ENCODE results near the gene RSRP1. TPM values are rescaled to one million over a fixed set of nuclear protein-coding genes. Genes with fewer than 3 reads are reported as not detected.

The RSRP1 gene, protein sequence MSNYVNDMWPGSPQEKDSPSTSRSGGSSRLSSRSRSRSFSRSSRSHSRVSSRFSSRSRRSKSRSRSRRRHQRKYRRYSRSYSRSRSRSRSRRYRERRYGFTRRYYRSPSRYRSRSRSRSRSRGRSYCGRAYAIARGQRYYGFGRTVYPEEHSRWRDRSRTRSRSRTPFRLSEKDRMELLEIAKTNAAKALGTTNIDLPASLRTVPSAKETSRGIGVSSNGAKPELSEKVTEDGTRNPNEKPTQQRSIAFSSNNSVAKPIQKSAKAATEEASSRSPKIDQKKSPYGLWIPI
- 103 and 117 TPM in 2 replicates for total RNA-seq

DNA sequence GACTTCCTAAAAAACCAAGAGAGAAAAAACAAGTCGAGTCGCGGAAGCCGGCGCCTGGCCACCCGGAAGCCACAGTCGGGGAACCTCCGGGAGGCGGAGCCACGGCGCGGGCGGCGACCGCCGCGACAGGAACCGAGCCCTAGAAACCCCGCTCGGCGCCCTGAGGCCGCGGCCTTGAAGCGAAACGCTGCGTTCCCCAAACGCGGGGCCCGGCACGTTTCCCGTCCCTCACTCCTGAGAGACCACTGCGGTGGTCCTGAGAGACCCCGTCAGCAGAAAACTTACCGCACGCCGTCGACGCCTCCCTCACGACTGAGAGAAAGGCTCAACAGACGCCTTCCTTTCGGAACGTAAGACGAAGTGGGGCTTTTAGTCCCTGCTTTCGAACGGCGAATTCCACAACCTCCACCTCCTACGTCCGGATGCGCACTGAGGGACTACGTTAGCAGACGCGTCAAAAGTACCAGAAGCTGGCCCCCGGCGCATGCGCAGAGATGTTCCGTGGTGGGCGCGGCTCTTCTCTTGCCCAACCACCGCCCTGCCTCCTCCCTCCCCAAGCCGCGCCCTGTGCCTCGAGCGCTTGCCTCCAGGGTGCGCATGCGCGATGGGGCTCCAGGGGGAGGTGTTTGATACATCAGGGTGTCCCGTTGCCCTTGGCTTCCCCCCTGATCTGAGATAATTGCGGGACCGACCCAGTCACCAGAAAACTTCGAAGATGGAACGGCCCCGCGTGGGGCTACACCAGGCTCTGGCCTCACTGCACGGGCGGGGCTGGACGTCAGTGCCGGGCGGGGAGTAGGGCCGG lies at the start of gene RSRP1:
RSRP1 (minus strand) TSS at position 431 of the 805 bp plus-strand sequence. CDS start 491 bp downstream, outside the sequence.

DNA sequence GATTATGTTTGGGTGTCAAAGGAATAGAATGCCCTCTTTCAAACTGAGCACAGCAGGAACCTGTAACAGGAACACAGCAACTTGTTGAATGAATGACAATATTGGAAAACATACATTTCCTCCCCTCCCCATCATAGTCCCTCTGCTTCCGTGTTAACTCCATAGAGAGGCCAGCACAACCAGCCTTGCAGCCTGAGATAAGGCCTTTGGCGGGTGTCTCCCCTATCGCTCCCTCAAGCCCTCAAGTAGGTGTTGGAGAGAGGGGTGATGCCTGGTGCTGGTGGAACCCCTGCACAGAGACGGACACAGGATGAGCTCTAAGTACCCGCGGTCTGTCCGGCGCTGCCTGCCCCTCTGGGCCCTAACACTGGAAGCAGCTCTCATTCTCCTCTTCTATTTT lies 25.0 kb upstream of the RSRP1 start, which contains the start of gene RHD:
RHD (plus strand) TSS at position 272 of the 400 bp plus-strand sequence; CDS start at position 311, 39 bp downstream.

DNA sequence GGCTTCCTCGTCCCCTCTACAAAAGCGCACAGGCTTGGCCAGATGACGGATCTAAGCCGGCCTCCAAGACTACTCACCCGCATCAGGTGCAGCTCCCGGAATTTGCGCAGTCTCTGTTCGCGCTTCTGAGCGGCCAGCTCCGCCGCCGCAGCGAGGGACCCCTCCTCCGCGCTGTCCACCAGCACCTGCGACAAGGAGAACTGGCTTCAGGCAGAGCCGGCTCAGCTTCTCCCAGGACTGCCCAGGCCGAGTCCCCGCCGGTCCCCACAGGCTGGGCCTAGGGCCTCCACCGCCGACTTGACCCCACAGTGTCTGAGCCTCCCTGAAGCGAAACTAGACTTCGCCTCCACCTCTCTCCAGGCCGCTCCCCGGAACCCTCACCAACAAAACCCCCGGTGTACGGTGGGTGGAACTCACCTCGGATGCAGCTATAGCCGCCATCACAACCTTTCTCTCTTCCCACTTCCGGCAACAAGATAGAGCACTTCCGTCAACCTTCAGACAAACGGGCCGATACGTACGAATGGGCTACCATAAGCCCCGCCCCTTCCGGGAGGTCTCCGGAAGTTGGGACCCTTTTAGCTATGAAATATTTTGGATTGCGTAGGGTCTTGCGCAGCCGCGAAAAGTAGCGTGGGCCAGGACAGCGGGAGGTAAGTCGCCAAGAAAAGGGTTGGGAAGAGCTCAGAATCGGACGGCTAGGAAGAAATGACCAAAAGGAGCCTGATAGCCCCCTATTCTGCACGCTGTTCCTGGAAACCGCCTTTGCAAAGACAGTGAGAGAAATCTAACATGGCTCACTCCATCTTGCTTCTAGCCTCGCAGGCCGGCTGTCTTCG lies 15.0 kb downstream of the RSRP1 start, which contains the start of gene SYF2:
SYF2 (minus strand) TSS at position 476 of the 839 bp plus-strand sequence; CDS start at position 441, 35 bp downstream.

Other genes with a start within 250 kb of the RSRP1 start
- 34.7 and 36.5 TPM in 2 replicates for gene SYF2, start 15.0 kb downstream of the RSRP1 start, total RNA-seq
- gene RHD, start 25.1 kb upstream of the RSRP1 start, total RNA-seq: under 0.01 TPM in 1 of 2 replicates, not detected in the other
- gene TMEM50A, start 90.9 kb upstream of the RSRP1 start, total RNA-seq: 169 and 183 TPM in 2 replicates
- 0.09 and 0.19 TPM in 2 replicates for gene RHCE, start 173.4 kb upstream of the RSRP1 start, total RNA-seq
- gene MACO1, start 183.4 kb upstream of the RSRP1 start, total RNA-seq: 17.0 and 17.7 TPM in 2 replicates